Measurements from ENCODE around the gene NATD1.

The NATD1 gene, protein sequence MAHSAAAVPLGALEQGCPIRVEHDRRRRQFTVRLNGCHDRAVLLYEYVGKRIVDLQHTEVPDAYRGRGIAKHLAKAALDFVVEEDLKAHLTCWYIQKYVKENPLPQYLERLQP

DNA sequence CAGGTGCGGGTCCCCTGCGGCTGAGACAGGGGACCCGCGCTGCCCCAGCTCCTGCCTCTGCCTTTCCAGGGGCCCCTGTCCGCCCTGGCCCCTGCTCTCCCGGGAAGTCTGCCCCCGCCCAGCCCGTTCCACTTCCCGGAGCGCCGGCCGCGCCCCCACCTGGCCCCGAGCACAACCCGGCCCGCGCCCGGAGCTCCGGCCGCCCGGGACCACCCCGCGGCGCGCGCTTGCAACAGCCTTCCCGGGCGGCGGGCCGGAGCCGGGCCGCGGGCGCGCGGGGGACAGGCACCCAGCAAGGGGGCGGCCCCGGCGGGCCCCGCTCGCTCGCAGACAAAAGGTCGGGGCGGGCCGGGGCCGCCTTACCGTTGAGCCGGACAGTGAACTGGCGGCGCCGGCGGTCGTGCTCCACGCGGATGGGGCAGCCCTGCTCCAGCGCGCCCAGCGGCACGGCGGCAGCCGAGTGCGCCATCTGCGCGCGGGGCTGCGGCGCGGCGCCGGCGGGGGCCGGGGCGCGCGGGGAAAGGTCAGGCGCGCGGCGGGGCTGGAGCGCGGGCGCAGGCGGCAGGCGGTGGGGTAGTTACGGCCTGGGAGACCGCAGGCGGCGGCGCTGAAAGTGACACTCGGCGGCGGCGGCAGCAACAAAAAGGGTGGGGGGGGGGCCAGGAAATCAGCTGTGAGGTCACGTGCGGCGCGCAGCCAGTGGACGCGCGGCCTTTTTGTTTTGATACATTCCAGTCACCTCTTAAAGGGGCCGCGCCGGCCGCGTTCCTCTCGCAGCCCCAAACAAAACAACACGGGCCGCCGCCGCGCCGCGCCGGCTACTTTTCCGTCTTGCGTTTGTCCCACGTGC, at the start of gene NATD1:
NATD1 (minus strand) TSS at position 615 of the 850 bp plus-strand sequence; CDS start at position 469, 146 bp downstream.
- Histone ChIP-seq H3K9me2 (replicated peaks; ENCODE audit: low read depth, low read length) (no peaks in the 10 kb centered on the region), H2AFZ (ENCODE audit: low read length) (peak within 1 kb of the TSS; percentile 84), H3F3A (ENCODE audit: low read depth) (no peaks in the 10 kb centered on the region), H3K79me2 (ENCODE audit: insufficient read depth, low read length) (no peaks in the 10 kb centered on the region), H3K36me3 (ENCODE audit: insufficient read depth, low read length) (no peaks in the 10 kb centered on the region), H3K9ac (ENCODE audit: low read depth, low read length, poor library complexity, severe bottlenecking) (peak within 1 kb of the TSS; percentile 53), H3K9me3 (ENCODE audit: insufficient read depth, low read depth, low read length) (no peaks in the 10 kb centered on the region), H3K27me3 (ENCODE audit: insufficient read depth, low read length, poor library complexity, severe bottlenecking) (no peaks in the 10 kb centered on the region), H3K4me3 (ENCODE audit: low read length, poor library complexity, severe bottlenecking) (peak within 1 kb of the TSS; percentile 72), H3K4me1 (ENCODE audit: insufficient read depth, low read length, poor library complexity, severe bottlenecking) (peaks cover 9% of the 10 kb centered on the region), H4K20me1 (ENCODE audit: insufficient read depth, low read length, poor library complexity, severe bottlenecking) (peaks cover 3% of the 10 kb centered on the region), H3K4me2 (ENCODE audit: low read depth, low read length, poor library complexity, severe bottlenecking) (peak within 1 kb of the TSS; percentile 83)
- TF ChIP-seq, protein P1, sequence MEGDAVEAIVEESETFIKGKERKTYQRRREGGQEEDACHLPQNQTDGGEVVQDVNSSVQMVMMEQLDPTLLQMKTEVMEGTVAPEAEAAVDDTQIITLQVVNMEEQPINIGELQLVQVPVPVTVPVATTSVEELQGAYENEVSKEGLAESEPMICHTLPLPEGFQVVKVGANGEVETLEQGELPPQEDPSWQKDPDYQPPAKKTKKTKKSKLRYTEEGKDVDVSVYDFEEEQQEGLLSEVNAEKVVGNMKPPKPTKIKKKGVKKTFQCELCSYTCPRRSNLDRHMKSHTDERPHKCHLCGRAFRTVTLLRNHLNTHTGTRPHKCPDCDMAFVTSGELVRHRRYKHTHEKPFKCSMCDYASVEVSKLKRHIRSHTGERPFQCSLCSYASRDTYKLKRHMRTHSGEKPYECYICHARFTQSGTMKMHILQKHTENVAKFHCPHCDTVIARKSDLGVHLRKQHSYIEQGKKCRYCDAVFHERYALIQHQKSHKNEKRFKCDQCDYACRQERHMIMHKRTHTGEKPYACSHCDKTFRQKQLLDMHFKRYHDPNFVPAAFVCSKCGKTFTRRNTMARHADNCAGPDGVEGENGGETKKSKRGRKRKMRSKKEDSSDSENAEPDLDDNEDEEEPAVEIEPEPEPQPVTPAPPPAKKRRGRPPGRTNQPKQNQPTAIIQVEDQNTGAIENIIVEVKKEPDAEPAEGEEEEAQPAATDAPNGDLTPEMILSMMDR (conservative IDR thresholded peaks at IDR 0.05; ENCODE audit: low read length): no peak
- TF ChIP-seq EZH2phosphoT487 (IDR thresholded peaks at IDR 0.05; ENCODE audit: borderline replicate concordance): no peak

DNA sequence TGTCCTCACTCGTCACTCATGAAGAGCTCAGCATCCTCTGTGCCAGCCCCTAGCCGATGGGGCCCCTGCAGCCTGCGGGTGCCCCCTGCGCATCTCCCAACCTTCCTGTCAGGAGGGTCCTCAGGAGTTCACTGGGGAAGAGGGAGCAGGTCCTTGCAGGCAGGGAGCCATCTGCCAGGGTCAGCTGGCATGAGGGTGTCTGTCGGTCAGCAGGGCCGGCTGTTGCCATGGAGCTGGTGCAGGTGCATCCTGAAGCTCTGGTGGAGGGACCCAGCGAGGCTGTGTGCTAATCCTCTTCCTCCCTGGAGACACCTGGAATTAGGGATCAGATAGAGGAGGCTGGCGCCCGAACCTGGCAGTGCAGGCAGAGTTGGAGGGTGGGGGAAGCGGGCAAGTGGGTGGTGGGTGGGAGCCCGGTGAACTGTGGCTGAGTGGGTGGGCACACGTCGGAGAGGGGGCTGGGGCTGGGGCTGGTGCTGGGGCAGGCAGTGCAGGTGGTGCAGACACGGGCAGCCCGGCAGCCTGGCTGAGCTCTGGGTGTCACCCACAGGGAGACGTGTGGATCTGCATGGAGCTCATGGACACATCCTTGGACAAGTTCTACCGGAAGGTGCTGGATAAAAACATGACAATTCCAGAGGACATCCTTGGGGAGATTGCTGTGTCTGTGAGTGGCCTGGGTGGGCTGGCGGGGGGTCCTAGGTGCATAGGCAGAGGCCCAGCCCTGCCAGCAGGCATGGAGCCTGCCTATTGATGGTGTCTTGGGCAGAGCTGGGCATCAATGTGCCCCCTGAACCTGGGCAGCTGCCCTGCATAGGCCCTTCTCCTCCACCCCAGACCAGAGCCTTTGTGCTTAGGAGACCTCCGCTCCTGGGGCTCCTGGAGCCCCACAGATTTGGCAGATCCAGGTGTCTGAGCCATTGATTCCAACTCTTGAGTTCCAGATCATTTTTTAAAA, 48.7 kb upstream of the NATD1 start:
- Histone ChIP-seq H3K4me3 (ENCODE audit: low read length, poor library complexity, severe bottlenecking) (no peak overlapping the region), H3F3A (ENCODE audit: low read depth) (no peaks in the 10 kb centered on the region), H3K4me2 (ENCODE audit: low read depth, low read length, poor library complexity, severe bottlenecking) (no peak overlapping the region), H3K27me3 (ENCODE audit: insufficient read depth, low read length, poor library complexity, severe bottlenecking) (no peaks in the 10 kb centered on the region), H3K79me2 (ENCODE audit: insufficient read depth, low read length) (no peaks in the 10 kb centered on the region; the same call in 1 of the 2 replicates), H3K36me3 (ENCODE audit: insufficient read depth, low read length) (peaks cover 45% of the 10 kb centered on the region; the same call in 1 of the 2 replicates), H3K4me1 (ENCODE audit: insufficient read depth, low read length, poor library complexity, severe bottlenecking) (no peaks in the 10 kb centered on the region), H4K20me1 (ENCODE audit: insufficient read depth, low read length, poor library complexity, severe bottlenecking) (no peaks in the 10 kb centered on the region), H3K9me3 (ENCODE audit: insufficient read depth, low read depth, low read length) (no peaks in the 10 kb centered on the region; the same call in 1 of the 2 replicates), H3K9ac (ENCODE audit: low read depth, low read length, poor library complexity, severe bottlenecking) (no peak overlapping the region), H3K9me2 (replicated peaks; ENCODE audit: low read depth, low read length) (no peaks in the 10 kb centered on the region), H2AFZ (ENCODE audit: low read length) (no peak overlapping the region)
- TF ChIP-seq, protein P1 (conservative IDR thresholded peaks at IDR 0.05; ENCODE audit: low read length): no peak
- TF ChIP-seq EZH2phosphoT487 (IDR thresholded peaks at IDR 0.05; ENCODE audit: borderline replicate concordance): no peak
